ENCODE results near the gene PHF2.

PHF2 gene

GRCh38 chr9:93603011-93603410 lies 26.6 kb downstream of the PHF2 start:
- DNase-seq, result no peak

- DNase-seq, result no peak
Observed at GRCh38 chr9:93603906-93604326, 27.5 kb downstream of the PHF2 start.

GRCh38 chr9:93606187-93606586 lies 29.8 kb downstream of the PHF2 start:
- no peak for DNase-seq

DNA sequence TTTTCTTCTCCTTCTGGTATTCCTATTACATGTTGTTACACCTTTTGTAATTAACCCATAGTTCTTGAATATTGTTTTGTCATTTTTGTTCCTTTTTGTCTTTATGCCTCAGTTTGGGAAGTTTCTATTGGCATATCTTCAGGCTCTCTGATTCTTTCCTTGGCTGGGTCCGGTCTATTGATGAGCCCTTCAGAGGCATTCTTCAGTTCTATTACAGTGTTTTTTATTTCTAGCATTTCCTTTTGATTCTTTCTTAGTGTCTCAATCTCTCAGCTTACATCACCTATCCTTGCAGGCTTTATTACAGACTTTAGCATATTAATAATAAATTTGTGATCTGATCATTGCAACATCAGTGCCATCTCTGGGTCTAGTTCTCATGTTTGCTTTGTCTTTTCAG lies 33.8 kb downstream of the PHF2 start:
- no peak for DNase-seq

GRCh38 chr9:93612052-93612795 lies 35.8 kb downstream of the PHF2 start:
- DNase-seq, result no peak

- DNase-seq, result peak; percentile 67
Observed at GRCh38 chr9:93612796-93613154, 36.4 kb downstream of the PHF2 start.

GRCh38 chr9:93613174-93613573 lies 36.8 kb downstream of the PHF2 start:
- DNase-seq, result no peak

- no peak for DNase-seq
Observed at GRCh38 chr9:93613791-93614190, 37.4 kb downstream of the PHF2 start.

- no peak for DNase-seq
Observed at GRCh38 chr9:93614830-93615468, 38.6 kb downstream of the PHF2 start.

- no peak for DNase-seq
Observed at GRCh38 chr9:93616044-93616443, 39.7 kb downstream of the PHF2 start.

- no peak for DNase-seq
Observed at GRCh38 chr9:93617273-93617672, 40.9 kb downstream of the PHF2 start.

- DNase-seq, result no peak
Observed at GRCh38 chr9:93619272-93619775, 42.9 kb downstream of the PHF2 start.

GRCh38 chr9:93620041-93620506 lies 43.7 kb downstream of the PHF2 start:
- DNase-seq, result no peak

DNA sequence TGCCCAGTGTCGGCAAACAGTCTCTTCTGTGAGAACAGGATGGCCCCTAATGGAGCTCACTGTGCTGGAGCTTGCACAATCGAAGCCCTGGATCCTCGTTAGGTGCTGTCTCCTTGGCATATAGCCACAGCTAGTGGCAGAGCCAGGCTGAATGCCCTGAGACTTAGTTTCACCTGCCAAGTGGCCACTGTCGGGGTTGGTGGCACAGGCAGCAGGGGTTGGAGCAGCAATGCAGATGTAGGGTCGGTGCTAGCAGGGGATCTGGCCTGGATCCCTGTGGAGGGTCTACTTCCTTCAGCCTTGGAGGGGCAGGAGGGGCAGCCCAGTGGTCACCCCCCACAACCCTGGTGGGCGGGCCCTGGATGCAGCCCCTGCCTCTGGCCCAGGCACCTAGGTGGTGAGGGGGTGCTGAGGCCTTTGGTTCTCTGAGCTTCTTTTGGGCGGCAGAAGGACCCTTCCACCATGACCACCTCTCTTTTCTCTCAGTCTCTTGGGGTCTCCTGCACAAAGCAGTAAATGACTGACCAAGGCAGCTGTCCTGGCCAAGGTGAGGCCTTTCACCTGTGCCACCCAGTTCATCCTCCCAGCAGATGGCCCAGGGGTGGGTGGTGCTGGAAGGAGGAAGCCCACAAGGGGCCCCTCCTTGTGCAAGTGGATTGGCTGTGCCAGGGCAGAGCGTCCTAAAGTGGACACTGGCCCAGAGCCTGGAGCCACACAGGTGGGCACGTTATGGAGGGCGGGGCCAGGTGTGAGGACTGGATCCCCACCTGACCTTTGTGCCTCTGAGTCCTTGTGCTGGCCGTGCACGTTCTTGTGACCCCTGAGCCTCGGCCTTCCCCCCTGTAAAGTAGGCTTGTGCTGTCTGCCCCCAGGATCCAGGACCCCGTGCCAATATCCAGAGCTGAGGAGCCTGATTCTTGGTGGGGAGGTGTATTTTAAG lies 44.8 kb downstream of the PHF2 start:
- no peak for DNase-seq

DNA sequence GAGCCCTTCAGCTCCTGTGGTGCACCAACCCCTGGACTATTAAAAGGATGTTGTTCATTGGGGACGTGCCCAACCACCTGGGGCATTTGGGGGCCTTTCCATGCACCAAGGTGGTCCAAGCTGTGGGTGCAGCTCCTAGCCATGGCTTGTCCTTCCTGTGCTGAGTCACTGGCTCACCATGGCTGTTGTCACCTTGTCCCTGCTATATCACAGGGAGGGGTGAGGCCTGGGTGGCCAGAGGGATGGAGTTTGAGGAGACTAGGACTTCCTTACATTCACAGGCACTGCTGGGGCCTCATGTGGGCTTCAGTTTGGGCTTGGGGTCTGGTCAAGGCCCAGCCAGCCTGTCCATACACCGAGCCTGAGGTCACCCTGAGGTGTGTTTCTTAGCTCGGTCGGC lies 45.5 kb downstream of the PHF2 start:
- no peak for DNase-seq

DNA sequence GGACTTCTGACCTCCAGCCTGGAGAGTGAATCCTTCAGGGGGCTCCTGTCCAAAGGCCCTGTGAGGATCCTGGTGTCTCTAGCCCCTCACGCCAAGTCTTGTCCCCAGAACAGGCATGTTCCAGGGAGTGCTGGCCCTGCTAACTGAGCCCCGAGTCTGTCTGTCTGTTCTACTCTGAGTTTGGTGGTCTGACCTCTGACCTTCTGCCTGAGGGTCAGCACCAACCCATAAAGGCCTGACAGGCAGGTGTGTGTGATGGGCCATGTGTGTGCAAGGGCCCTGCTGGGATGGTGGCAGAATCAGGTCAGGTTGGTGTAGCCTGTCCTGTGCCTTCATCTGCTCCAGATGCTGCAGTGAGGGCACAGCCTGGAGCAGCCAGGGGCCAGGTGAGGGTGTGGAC lies 46.3 kb downstream of the PHF2 start:
- no peak for DNase-seq

DNA sequence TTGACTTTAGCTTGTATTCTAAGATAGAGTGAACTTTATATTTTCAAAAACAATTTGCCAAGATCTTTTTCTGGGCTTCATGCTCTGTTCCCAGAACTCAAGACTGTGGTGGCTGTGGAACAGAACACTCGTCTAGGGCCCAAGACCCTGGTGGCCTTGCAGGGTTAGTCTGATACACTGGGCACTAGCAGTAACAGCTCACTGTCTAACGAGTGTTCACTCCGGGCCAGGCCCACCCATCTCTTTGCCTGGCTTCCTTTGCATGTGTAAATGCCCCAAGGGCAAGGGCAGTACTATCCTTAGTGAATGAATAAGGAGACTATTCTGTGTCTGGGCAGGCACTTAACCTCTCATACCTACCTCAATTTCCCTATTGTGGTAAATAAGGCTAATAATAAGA lies 47.4 kb downstream of the PHF2 start:
- DNase-seq, result no peak

GRCh38 chr9:93624431-93624834 lies 48.0 kb downstream of the PHF2 start:
- no peak for DNase-seq

- no peak for DNase-seq
Observed at GRCh38 chr9:93624977-93625376, 48.6 kb downstream of the PHF2 start.

DNA sequence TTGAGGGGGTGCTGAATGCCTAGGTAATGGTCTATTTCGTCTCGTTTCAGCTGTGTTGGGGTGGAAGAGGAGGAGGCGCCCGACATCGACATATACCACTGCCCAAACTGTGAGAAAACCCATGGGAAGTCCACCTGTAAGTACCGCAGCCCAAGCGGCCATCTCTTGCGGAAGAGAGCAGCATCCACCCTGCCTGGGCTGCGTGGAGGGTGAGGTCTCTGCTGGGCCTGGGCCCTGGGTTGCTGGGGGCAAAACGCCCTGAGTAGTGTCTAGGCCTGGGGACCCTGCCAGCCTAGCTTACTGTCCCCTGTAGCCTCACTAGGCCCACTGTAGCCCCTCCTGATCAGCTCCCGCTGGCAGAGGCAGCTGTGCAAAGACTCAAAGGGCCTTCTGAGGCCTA lies 53.5 kb downstream of the PHF2 start:
- DNase-seq, result no peak

DNA sequence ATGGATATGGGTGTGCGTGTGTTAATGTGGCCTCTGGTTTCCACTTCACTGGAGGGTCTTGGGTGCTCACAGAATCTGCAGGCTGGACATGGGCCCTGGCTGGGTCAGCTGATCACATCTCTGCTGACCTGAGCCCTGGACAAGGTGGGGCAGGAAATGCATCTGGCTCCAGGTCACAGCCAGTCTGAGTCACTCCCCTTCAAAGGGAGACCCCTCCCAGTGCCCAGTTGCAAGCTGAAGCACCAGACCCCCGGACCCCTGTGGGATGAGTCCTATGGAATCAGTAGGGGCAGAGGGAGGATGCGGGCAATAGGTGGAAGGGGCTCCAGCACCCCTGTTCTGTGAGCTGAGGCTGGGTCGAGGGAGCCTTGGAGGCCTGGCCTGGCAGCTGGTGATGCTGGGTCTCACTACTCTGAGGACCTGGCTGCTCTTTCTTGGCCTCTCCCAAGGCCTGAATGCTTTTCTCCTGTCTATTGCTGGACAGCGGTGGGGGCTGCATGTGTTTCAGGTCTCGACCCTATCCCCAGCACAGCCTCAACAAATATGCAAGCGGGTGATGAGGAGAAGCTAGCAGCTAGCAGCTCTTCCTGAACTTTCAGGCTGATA lies 54.5 kb downstream of the PHF2 start:
- DNase-seq, result no peak

DNA sequence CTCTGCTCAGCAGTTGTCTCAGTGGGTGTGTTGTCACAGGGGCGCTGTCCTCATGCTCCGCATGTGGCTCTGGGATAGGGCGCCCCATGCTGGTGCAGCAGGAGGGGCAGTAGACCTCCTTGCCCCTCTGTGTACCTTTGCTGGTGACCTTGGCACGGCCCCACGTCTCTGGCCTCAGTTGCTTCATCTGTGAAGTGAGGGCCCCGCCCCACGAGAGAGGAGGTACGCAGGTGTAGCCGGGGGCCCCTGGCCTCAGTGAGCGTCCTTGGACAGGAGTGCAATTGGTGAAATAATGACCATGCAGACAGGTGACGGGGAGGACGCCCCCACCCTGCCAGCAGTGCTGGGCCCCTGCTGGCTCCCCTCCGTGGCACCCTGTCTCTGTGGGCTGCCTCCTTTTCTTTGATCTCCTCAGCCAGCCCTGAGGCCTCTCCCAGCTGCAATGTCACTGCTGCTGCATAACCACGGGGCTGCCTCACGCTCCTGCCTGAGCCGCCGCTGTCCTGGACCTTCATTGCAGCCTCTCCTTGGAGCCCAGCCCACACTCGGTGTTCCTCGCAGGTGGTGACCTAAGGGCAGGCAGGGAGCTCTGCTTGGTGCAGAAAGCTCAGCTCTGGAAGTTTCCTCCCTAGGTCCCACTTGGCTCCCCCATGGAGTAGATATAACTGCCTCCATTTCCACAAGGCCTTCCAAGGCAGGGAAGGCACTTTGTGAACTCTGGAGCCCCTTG lies 57.3 kb downstream of the PHF2 start:
- no peak for DNase-seq

All from DMS153 (cell line).